Tibial nerve (tissue), 3 donors: ENCODE measurements around the gene SRGAP3.

Experiments
- CTCF ChIP-seq, 5 experiments: fragments of 200-600 bp in 3 of 5; fragments of 450-650 bp in 2 of 5; sonication (generic) in 3 of 5; IDR thresholded peaks; one replicate each; pipeline ENCODE4 v1.5.1; 2016 to 2019; ENCODE audit warnings: antibody characterized with exemption in 5 of 5, mild to moderate bottlenecking in 3 of 5, moderate library complexity in 2 of 5
- POLR2A ChIP-seq, 2 donors: fragments of 450-650 bp; IDR thresholded peaks; one replicate each; pipeline ENCODE4 v1.6.1; 2017; ENCODE audit warnings: antibody characterized with exemption in 2 of 2, mild to moderate bottlenecking in 2 of 2, moderate library complexity in 2 of 2

- TF ChIP-seq CTCF (IDR thresholded peaks at IDR 0.05): no peak
- TF ChIP-seq POLR2A (IDR thresholded peaks at IDR 0.05): no peak
Observed at GRCh38 chr3:9214599-9214998, 34.8 kb downstream of the SRGAP3 start.
